ENCODE results near the gene C1orf116.

- TF ChIP-seq CTCF (IDR thresholded peaks at IDR 0.05) (no peak), EP300 (IDR thresholded peaks at IDR 0.05) (no peak)
Observed at GRCh38 chr1:207034208-207034607, 1.7 kb upstream of the C1orf116 start.
